ENCODE data around the gene HES5. TPM values are rescaled to one million over a fixed set of nuclear protein-coding genes. Genes with fewer than 3 reads are reported as not detected.

HES5 gene
- total RNA-seq, 1 experiment from 2014 or later: not detected

DNA sequence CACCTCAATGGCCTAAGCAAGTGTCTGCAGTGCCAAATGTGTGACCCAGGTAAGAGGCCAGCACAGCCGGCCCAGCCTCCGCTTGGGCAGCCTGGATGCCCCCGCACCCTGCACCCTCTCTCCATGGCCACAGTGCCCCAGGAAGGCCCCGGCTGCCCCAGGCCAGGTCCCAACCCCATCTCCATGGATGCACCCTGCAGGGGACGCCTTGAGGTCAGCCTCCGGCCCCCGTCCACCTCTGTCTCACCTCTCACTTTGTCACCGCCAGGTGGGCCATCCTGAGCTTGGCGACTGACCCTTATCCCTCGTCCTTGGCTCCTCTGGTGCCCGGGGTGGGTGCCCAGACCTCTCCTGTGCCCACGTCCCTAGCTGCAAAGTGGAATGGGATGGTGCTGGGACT, 28.4 kb upstream of the HES5 start:
- H3K27ac ChIP-seq (ENCODE audit: insufficient read length, low read depth, low read length): no peak overlapping the region
- no peak overlapping the region for H3K27ac Mint-ChIP-seq

More for the DNA sequence above, 28.4 kb upstream of the HES5 start:
- Histone ChIP-seq H3K79me2 (ENCODE audit: insufficient read depth, low read length) (no peaks in the 10 kb centered on the region), H2AFZ (ENCODE audit: low read length) (no peak overlapping the region), H3T11ph (ENCODE audit: low read length) (no peak overlapping the region), H2BK5ac (ENCODE audit: insufficient read length, low read length) (no peak overlapping the region), H2BK12ac (ENCODE audit: insufficient read length, low read depth, low read length) (no peak overlapping the region), H3K9ac (ENCODE audit: extremely low read depth, insufficient read length, low read length) (no peak overlapping the region), H2AK5ac (ENCODE audit: insufficient read length, low read length) (no peak overlapping the region), H3K56ac (ENCODE audit: insufficient read length, low read depth, low read length) (no peak overlapping the region), H3K79me1 (ENCODE audit: insufficient read depth, low read depth, low read length, poor library complexity, severe bottlenecking) (no peaks in the 10 kb centered on the region), H4K8ac (replicated peaks; ENCODE audit: insufficient read length, low read depth, low read length) (no peak overlapping the region), H3K4me2 (ENCODE audit: insufficient read depth, insufficient read length, low read length) (no peak overlapping the region), H3K4me1 (ENCODE audit: insufficient read depth, low read length) (no peaks in the 10 kb centered on the region), H3K9me3 (ENCODE audit: control insufficient read depth, low read depth, low read length) (no peaks in the 10 kb centered on the region), H4K20me1 (ENCODE audit: control insufficient read depth, insufficient read depth, insufficient read length) (no peaks in the 10 kb centered on the region), H4K91ac (ENCODE audit: insufficient read length, low read depth, low read length) (no peak overlapping the region), H3K23me2 (ENCODE audit: insufficient read length, low read depth, low read length, poor library complexity, severe bottlenecking) (no peaks in the 10 kb centered on the region), H3K23ac (ENCODE audit: insufficient read length, low read depth, low read length) (no peak overlapping the region), H4K5ac (ENCODE audit: insufficient read length, low read depth, low read length) (no peak overlapping the region), H2BK120ac (ENCODE audit: low read depth, low read length, poor library complexity, severe bottlenecking) (no peak overlapping the region), H2BK20ac (ENCODE audit: low read depth, low read length, poor library complexity, severe bottlenecking) (no peak overlapping the region), H2BK15ac (ENCODE audit: low read depth, low read length) (no peak overlapping the region), H3K4ac (ENCODE audit: low read depth, low read length) (no peak overlapping the region), H3K27me3 (ENCODE audit: insufficient read depth, low read length) (no peaks in the 10 kb centered on the region), H3K14ac (ENCODE audit: insufficient read depth, low read length) (no peak overlapping the region), H3K18ac (ENCODE audit: insufficient read length, low read depth, low read length) (no peak overlapping the region)
- TF ChIP-seq, protein P1, sequence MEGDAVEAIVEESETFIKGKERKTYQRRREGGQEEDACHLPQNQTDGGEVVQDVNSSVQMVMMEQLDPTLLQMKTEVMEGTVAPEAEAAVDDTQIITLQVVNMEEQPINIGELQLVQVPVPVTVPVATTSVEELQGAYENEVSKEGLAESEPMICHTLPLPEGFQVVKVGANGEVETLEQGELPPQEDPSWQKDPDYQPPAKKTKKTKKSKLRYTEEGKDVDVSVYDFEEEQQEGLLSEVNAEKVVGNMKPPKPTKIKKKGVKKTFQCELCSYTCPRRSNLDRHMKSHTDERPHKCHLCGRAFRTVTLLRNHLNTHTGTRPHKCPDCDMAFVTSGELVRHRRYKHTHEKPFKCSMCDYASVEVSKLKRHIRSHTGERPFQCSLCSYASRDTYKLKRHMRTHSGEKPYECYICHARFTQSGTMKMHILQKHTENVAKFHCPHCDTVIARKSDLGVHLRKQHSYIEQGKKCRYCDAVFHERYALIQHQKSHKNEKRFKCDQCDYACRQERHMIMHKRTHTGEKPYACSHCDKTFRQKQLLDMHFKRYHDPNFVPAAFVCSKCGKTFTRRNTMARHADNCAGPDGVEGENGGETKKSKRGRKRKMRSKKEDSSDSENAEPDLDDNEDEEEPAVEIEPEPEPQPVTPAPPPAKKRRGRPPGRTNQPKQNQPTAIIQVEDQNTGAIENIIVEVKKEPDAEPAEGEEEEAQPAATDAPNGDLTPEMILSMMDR (conservative IDR thresholded peaks at IDR 0.05): no peak
- WGBS (ENCODE audit: extremely low coverage, insufficient read length, low lambda C conversion rate): no CpG with 5 or more reads among the region's 12 CpGs
- Mint-ChIP-seq H3K27me3 (ENCODE audit: low read depth) (peaks cover 2% of the 10 kb centered on the region; the same call in 1 of the 2 replicates), H3K36me3 (ENCODE audit: insufficient read depth in 1 of 3, low read depth in 3 of 3) (no peaks in the 10 kb centered on the region), H3K9me3 (no peaks in the 10 kb centered on the region; a peak in 1 of 5 replicates), H3K4me3 (no peak overlapping the region), H3K4me1 (peaks cover 9 to 10% of the 10 kb centered on the region in 2 experiments)
- no peak for DNase-seq
